ENCODE results near the gene NLRC4. TPM values are rescaled to one million over a fixed set of nuclear protein-coding genes. Genes with fewer than 3 reads are reported as not detected.

The NLRC4 gene
- total and polyA plus RNA-seq, 2 of the 4 experiments (the other 2 are of a cell fraction): not detected

GRCh38 chr2:32250290-32250689, 14.4 kb downstream of the NLRC4 start:
- in situ Hi-C loops (cut with MboI; ENCODE audit: low sequenced_read_pairs): no loop called here
- CTCF ChIA-PET: no interaction called here
- Histone ChIP-seq H2AFZ (replicated peaks; ENCODE audit: low read length, poor library complexity) (no peak overlapping the region), H3K4me1 (ENCODE audit: control insufficient read depth, insufficient read depth, low read length) (no peaks in the 10 kb centered on the region), H4K8ac (ENCODE audit: low read depth in 2 of 2, low read length in 2 of 2) (no peak overlapping the region), H3K4me3 (ENCODE audit: insufficient read depth, low read depth, low read length) (no peak overlapping the region), H4K5ac (ENCODE audit: low read depth, low read length) (no peak overlapping the region), H2BK15ac (ENCODE audit: low read depth, low read length) (no peak overlapping the region), H3K9ac (ENCODE audit: low read depth, low read length) (no peak overlapping the region), H3K27ac (ENCODE audit: insufficient read depth, low read length) (no peak overlapping the region), H2AK9ac (replicated peaks; ENCODE audit: low read depth, low read length, poor library complexity) (no peak overlapping the region), H3K79me1 (ENCODE audit: low read depth in 1 of 2, low read length in 2 of 2) (no peaks in the 10 kb centered on the region), H3K14ac (replicated peaks; ENCODE audit: low read depth, low read length) (no peak overlapping the region), H3K18ac (ENCODE audit: low read depth, low read length) (no peak overlapping the region), H3K9me1 (ENCODE audit: insufficient read depth, low read length) (no peaks in the 10 kb centered on the region), H3K4ac (ENCODE audit: low read depth, low read length) (no peak overlapping the region), H2AK5ac (ENCODE audit: low read depth, low read length) (no peak overlapping the region), H2BK20ac (ENCODE audit: low read depth, low read length) (no peak overlapping the region), H2BK120ac (ENCODE audit: low read depth, low read length) (no peak overlapping the region), H3K27me3 (ENCODE audit: control insufficient read depth, insufficient read depth, low read length) (no peaks in the 10 kb centered on the region), H3K56ac (ENCODE audit: extremely low read depth, insufficient read depth, low read length) (no peak overlapping the region), H4K91ac (ENCODE audit: insufficient read depth, low read depth, low read length) (no peak overlapping the region), H3K4me2 (ENCODE audit: low read depth, low read length) (no peak overlapping the region), H3K36me3 (ENCODE audit: control insufficient read depth, insufficient read depth, low read length) (no peaks in the 10 kb centered on the region), H3K9me3 (ENCODE audit: control insufficient read depth, insufficient read depth, low read length) (no peaks in the 10 kb centered on the region), H4K20me1 (ENCODE audit: insufficient read depth, low read length) (no peaks in the 10 kb centered on the region), H3K23ac (ENCODE audit: low read depth, low read length) (no peak overlapping the region), H2BK5ac (ENCODE audit: low read depth, low read length, poor library complexity, severe bottlenecking) (no peak overlapping the region)
- no peak for ATAC-seq (ENCODE audit: low read depth)
- no peak for DNase-seq
- intact Hi-C loops (cut with micrococcal nuclease): no loop called here
- TF ChIP-seq MAZ (IDR thresholded peaks at IDR 0.05; ENCODE audit: borderline replicate concordance, low read depth, low read length): no peak
- no peak for TF ChIP-seq SMC3 (IDR thresholded peaks at IDR 0.05; ENCODE audit: low read depth, low read length)
- no peak for TF ChIP-seq RCOR1 (IDR thresholded peaks at IDR 0.05; ENCODE audit: insufficient replicate concordance, low read length)
- TF ChIP-seq BHLHE40 (IDR thresholded peaks at IDR 0.05; ENCODE audit: low read depth, low read length): no peak
- TF ChIP-seq, protein P1, sequence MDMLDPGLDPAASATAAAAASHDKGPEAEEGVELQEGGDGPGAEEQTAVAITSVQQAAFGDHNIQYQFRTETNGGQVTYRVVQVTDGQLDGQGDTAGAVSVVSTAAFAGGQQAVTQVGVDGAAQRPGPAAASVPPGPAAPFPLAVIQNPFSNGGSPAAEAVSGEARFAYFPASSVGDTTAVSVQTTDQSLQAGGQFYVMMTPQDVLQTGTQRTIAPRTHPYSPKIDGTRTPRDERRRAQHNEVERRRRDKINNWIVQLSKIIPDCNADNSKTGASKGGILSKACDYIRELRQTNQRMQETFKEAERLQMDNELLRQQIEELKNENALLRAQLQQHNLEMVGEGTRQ (IDR thresholded peaks at IDR 0.05; ENCODE audit: low read depth, low read length): no peak
- TF ChIP-seq MAFK (IDR thresholded peaks at IDR 0.05; ENCODE audit: low read depth, low read length): no peak
- no peak for TF ChIP-seq CEBPB (IDR thresholded peaks at IDR 0.05; ENCODE audit: low read depth, low read length)
- TF ChIP-seq NFE2L2 (IDR thresholded peaks at IDR 0.05; ENCODE audit: low read depth, low read length): no peak
- TF ChIP-seq RFX5 (IDR thresholded peaks at IDR 0.05; ENCODE audit: low read depth, low read length): no peak
- TF ChIP-seq, protein P2, sequence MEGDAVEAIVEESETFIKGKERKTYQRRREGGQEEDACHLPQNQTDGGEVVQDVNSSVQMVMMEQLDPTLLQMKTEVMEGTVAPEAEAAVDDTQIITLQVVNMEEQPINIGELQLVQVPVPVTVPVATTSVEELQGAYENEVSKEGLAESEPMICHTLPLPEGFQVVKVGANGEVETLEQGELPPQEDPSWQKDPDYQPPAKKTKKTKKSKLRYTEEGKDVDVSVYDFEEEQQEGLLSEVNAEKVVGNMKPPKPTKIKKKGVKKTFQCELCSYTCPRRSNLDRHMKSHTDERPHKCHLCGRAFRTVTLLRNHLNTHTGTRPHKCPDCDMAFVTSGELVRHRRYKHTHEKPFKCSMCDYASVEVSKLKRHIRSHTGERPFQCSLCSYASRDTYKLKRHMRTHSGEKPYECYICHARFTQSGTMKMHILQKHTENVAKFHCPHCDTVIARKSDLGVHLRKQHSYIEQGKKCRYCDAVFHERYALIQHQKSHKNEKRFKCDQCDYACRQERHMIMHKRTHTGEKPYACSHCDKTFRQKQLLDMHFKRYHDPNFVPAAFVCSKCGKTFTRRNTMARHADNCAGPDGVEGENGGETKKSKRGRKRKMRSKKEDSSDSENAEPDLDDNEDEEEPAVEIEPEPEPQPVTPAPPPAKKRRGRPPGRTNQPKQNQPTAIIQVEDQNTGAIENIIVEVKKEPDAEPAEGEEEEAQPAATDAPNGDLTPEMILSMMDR (conservative IDR thresholded peaks at IDR 0.05; ENCODE audit: low read depth, low read length): no peak
- TF ChIP-seq MXI1 (IDR thresholded peaks at IDR 0.05; ENCODE audit: borderline replicate concordance, low read depth, low read length): no peak
- no peak for TF ChIP-seq POLR2A (IDR thresholded peaks at IDR 0.05; ENCODE audit: low read depth, low read length)
- no peak for TF ChIP-seq RAD21 (IDR thresholded peaks at IDR 0.05; ENCODE audit: low read length)
- TF ChIP-seq ELK1 (IDR thresholded peaks at IDR 0.05; ENCODE audit: borderline replicate concordance, low read depth, low read length): no peak
- no peak for TF ChIP-seq CHD1 (IDR thresholded peaks at IDR 0.05; ENCODE audit: low read depth, low read length)
- no peak for TF ChIP-seq FOS (IDR thresholded peaks at IDR 0.05; ENCODE audit: low read depth, low read length)
- 80% methylated on average over 2 of the region's 10 CpGs; no CpG with 5 or more reads in 1 of the 2 experiments for WGBS, 2 experiments (ENCODE audit: extremely low coverage in 2 of 2, insufficient read length in 1 of 2)
- POLR2A ChIA-PET (ENCODE audit: unreplicated experiment): no interaction called here
- dilution Hi-C loops (cut with HindIII; ENCODE audit: low sequenced_read_pairs, unreplicated experiment): no loop called here
- no TSS peak for BruUV-seq (replicated peaks)
